ENCODE data around the gene PRCD.

- TF ChIP-seq CTCF (IDR thresholded peaks at IDR 0.05) (no peak), POLR2A (IDR thresholded peaks at IDR 0.05) (no peak)
Measured at GRCh38 chr17:76551685-76552084, 11.8 kb downstream of the PRCD start.

All from right lobe of liver (tissue), 4 donors.